ENCODE measurements around the gene CC2D2B.
"Not testable (repeated sequence)": the region's sequence is repeated elsewhere in the genome, so short reads cannot be mapped to it uniquely, and the experiment has no call there.

Gene CC2D2B

GRCh38 chr10:96017191-96017687, 109.5 kb downstream of the CC2D2B start:
- peak; percentile 1 to 6 for DNase-seq (ENCODE audit: low read depth in 2 of 2)

GRCh38 chr10:96021332-96021731, 113.6 kb downstream of the CC2D2B start:
- no peak for DNase-seq (ENCODE audit: low read depth in 2 of 2)

- no peak for DNase-seq (ENCODE audit: low read depth in 2 of 2)
Observed at GRCh38 chr10:96022739-96023138, 115.0 kb downstream of the CC2D2B start.

DNA sequence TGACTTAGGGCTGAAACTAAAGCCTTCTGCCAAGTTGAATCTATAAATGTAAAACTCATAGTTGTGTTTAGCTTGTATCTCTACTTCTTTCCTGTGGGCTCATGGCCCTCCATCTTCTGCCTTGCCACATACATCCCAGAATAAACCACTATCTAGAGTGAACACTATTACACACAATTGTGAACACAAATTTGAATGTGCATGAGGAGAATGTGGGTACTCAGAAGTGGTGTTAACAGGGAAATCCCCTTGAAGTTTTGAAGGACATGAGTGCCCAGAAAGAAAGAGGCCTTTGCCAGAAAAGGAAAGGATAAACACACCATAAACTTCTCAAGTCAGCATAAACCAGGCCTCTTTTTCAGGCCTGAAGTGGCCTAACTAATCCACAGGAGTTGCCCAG, 115.4 kb downstream of the CC2D2B start:
- DNase-seq (ENCODE audit: low read depth in 2 of 2) = no peak

GRCh38 chr10:96025566-96025965, 117.8 kb downstream of the CC2D2B start:
- no peak for DNase-seq (ENCODE audit: low read depth in 2 of 2)

GRCh38 chr10:96034625-96035024, 126.8 kb downstream of the CC2D2B start:
- no peak for DNase-seq (ENCODE audit: low read depth in 2 of 2)

DNA sequence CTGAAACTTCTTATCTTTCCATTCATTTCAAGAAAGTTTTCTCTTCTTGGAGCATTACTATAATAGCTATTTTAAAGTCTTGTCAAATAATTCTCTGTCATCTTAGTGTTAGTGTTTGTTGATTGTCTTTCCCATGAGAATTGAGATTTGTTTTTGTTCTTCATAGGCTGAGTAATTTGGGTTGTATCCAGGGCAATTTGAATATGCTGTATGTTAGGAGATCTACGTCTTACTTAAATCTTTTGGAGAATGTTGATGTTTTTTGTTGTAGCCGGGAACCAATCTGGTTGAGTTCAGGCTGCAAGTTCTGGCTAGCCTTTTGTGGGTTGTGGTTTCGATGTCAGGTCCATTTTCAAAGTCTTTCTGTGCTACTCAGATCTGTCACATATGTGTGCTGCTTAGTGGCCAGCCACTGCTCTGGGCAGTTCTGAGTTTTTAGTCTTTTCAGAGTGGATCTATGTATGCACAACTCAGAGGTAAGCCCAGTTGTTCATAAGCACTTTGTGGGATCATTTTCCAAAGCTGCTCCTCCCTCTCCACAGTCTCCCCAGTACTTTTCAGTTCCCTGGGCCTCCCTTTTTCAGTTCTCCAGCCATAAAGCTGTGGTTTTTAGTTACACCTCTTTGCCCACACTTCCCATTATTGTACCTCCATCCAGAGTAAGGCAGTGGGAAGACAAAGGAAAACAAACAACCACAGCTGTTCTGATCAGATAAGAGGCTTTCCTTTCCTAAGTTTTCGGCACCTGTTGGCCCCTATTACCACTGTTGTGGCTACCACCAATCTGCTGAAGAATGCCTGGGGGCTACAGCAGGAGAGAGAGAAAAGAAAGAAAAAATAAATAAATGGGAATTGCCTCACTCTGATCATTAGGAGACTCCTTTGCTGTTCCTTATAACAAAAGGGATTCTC, 131.0 kb downstream of the CC2D2B start:
- DNase-seq (ENCODE audit: low read depth in 2 of 2) = no peak

GRCh38 chr10:96041146-96041545, 133.4 kb downstream of the CC2D2B start:
- no peak for DNase-seq (ENCODE audit: low read depth in 2 of 2)

DNA sequence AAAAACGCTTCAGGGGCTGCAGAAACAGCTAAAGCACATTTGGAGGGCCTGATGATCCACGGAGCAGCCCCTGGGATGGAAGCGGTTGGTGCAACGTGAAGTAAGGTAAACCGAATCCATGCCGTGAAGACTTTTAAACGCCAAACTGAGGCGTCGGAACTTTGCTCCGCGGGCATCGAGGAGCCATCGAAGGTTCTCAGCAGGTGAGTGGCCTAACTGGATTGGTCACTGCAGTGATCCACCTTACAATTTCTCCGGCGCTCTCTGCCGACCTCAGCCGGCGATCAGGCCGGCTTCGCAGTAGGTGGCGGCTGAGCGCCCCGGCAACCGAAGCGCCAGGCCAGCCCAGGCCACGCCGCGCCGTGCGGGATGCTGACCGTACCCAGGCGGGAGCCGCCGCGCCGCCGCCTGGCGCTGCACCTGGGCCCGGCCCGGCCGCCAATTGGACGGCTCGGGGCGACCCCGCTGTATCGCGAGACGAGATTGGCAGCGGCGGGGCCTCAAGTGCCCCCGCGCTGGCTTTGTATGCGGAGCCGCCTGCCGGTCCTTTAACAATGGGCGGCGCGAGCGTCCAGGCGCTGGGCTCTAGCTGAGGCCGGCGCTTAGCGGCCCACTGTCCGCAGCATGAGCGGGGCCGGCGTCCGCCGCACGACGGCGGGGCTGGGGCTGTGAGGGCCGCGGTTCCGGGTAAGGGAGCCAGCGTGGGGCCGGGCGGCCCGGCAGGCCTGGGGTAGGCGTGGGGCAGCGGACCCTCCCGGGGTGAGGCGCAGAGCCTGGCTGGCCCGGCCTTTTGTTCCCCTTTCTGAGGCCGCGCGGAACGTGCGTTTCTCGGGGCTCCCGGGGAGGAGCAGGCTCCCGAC, 135.5 kb downstream of the CC2D2B start, which contains the start of gene CCNJ:
CCNJ (plus strand) TSS at position 551 of the 860 bp plus-strand sequence. CDS start 811 bp downstream, outside the sequence.
- DNase-seq (ENCODE audit: low read depth in 2 of 2) = peak; percentile 72 to 77

DNA sequence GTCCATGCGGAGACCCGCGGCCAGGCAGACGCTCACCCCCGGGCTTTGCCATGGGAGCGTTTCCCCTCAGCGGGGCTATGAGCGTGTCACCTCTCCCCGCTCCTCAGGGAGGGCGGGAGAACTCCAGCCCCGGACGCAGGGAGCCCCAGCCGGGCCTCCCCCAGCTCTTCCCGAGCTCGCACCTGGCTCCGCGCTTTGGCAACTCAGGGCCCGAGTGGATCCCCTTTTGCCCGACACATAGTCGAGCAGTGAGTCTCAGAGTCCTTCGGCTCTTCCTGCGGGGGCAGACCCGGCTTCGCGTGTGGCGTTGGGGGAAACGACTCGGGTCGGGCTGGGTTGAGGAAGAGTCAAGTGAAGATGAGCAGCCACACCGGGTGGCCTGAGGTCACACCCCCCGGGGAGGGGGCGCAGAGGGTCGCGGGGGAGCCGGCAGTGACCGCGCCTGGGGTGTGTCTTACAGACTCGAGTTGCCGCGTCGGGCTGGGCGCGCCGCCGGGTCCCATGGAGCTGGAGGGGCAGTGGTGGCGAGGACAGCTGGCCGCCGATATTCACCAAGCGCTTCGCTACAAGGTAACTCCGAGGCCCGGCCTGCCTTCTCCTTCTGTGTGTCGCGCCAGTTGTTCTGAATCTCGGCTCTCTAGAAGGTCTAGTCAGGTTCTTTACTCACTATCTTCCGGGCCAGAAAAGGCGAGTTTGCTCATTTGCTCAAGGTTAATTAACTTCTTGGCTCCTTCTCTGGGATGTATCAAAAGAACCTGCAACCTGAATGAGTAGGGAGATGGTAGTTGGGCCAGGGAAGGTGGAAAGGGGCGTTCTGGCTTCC, 136.3 kb downstream of the CC2D2B start:
- DNase-seq (ENCODE audit: low read depth in 2 of 2) = peak; percentile 18 to 26

DNA sequence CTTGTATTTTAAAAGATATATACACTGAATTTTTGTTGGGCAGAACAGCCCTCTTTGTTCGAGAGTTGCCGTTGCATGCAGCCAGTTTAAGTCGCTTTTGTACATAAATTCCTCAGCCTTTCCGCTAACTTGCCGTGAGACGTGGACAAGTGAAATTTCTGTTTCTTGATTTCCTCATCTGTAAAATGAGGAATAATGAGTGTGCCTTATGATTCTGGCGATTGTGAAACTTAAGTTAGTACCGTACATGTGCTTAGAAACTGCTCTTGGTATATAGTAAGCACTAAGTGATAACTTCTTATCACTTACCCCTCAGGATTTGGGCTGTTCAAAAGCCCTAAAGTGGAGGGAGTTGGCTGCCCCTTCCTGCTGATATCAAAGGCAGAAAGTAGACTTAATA, 137.0 kb downstream of the CC2D2B start:
- DNase-seq (ENCODE audit: low read depth in 2 of 2) = no peak

DNA sequence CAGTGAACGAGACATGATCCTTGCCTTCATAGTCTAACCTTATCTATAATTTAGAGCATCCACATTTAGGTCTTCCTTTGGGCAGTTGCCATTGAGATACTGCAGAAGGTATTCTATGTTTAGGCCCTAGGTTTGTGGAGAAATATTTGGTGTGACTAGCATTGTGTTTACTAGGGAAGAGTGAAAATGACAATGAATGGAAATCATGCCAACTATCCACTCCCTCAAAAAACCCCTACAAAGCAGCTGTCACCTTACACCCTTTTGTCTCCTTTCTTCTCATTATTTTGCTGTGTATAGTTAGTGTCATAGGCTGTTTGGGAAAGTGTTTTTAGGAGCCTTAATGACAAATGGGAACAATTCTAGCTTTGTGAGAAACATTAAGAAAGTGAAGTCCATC, 138.8 kb downstream of the CC2D2B start:
- DNase-seq (ENCODE audit: low read depth in 2 of 2) = no peak

DNA sequence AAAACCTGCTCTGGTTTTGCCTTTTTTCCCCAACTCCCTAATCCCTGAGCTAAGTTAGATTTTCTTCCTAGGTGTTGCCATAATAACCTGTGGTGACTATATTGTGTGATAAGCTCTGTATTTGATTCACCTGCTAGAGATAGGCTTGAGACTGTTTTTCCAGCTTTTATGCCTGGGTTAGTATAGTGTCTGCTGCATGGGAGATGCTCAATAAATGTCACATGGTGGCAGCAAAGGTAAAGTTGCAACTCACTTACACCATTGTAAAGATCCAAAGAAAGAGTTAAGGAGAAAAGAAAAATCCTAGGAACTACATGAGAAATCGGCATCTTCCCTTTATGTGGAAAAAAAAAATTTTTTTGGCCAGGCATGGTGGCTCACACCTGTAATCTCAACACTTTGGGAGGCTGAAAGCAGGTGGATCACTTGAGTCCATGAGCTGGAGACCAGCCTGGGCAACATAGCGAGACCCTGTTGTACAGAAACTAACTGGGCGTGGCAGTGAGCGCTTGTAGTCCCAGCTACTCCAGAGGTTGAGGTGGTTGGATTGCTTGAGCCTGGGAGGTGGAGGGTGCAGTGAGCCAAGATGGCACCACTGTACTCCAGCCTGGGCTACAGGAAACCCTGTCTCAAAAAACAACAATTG, 139.4 kb downstream of the CC2D2B start:
- no peak for DNase-seq (ENCODE audit: low read depth in 2 of 2)

DNA sequence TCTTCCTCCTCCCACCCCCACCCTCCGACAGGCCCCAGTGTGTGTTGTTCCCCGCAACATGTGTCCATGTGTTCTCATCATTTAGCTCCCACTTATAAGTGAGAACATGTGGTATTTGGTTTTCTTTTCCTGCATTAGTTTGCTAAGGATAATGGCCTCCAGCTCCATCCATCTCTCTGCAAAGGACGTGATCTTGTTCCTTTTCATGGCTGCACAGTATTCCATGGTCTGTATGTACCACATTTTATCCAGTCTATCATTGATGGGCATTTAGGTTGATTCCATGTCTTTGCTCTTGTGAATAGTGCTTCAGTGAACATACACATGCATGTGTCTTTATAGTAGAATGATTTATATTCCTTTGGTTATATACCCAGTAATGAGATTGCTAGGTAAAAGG, 140.2 kb downstream of the CC2D2B start:
- DNase-seq (ENCODE audit: low read depth in 2 of 2) = not testable (repeated sequence)

DNA sequence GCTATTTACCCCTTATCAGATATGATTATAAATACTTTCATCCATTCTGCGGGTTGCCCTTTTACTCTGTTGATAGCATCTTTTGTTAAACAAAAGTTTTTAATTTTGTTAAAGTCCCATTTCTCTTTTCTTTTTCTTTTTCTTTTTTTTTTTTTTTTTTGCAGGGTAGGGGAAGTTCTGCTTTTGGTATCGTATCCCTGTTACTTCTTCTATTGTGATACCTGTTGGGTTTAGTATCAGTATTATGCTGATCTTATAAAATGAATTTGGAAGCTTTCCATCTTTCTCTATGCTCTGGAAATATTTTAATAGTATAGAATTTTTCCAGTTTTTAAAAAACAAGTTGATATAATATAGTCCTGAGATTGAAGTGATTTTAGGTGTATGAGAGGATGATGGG, 141.6 kb downstream of the CC2D2B start:
- no peak for DNase-seq (ENCODE audit: low read depth in 2 of 2)

DNA sequence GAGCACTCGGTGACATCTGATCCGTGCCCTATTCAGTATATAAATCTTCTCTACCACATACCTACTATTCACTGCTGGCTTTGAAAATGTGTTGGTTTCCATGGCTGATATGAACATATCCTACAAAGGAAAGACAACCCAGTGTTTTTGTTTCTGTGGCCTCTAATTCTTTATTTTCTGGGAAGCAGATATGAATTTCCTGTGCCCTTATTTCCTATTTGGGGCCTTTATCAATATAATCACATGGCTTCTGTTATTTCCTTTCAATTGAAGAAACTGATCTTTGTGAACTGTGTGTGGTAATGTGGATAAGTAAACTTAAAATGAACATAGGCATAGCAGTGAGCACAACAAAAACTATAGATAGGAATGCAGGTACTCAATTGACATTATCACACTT, 146.2 kb downstream of the CC2D2B start:
- DNase-seq (ENCODE audit: low read depth in 2 of 2) = no peak

DNA sequence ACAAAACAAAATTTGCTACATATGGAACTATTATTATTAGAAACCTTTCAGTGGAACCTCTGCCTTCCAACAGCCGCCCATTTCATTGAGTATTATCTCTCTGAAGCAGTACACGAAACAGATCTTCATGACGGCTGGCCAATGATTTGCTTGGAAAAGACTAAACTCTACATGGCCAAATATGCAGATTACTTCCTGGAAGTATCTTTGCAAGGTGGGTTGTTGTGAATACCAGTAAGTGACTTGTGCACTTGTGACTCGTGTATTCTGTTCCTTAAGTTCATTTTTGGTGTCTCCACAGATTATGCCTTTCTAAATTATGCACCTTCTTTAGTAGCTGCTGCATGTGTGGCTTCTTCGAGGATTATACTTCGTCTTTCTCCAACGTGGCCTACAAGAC, 149.0 kb downstream of the CC2D2B start:
- DNase-seq (ENCODE audit: low read depth in 2 of 2) = no peak

DNA sequence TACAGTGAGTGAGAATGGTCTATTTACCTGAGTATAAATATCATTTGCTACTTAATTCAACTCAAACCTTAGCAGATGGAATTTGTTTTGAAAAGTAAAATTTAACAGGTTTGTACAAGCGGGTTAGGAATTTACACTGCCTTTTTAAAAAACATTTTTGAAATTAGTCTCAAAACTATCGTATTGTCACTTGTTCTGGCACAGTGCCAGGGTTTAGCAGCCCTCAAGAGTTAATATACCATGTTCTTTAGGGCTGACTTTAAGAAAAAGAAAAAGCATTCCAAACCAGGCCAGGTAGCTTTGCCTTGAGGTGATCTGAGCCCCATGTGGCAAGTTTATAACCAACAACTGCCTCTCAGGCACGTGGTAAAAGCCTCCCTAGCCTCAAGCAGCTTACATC, 153.5 kb downstream of the CC2D2B start:
- DNase-seq (ENCODE audit: low read depth in 2 of 2) = no peak

- DNase-seq (ENCODE audit: low read depth in 2 of 2) = no peak
Observed at GRCh38 chr10:96072674-96073073, 164.9 kb downstream of the CC2D2B start.

DNA sequence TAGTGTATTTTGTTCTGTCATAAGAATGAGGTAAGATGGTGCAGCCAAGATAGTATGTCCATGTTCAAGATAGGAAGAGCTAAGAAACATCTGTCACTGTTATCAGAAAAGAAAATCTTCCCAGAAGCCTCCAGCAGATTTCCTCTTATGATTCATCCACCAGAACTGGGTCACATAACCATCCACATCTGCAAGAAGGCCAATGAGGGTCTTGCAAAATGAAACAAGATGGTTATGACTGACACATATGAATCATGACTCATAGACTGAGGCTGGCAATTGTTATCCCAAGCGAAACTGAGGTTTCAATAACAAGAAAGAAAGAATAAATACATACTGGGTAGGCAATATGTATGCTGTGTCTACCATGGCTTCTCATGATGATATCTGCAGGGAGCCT, 165.9 kb downstream of the CC2D2B start:
- DNase-seq (ENCODE audit: low read depth in 2 of 2) = no peak

DNA sequence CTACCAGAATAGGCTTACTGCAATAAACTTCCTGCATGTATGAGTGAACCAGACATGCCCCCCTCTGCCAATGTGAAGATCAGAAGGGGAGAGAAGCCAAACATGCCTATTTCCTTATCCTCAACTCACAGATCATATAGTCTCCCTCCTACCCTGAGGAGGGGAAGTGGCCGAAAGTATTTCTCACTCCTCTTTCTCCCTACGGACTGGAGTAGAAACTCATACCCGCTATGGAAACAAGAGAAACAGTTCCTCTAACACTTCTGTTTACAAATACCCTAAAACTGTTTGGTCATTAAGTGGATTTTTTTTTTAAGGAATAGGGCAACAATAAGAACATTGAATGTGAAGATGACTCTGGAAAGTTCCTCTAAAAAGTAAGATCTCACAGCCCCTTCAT, 167.0 kb downstream of the CC2D2B start:
- no peak for DNase-seq (ENCODE audit: low read depth in 2 of 2)
